Measurements from ENCODE around the gene DAPK2. TPM values are rescaled to one million over a fixed set of nuclear protein-coding genes. Genes with fewer than 3 reads are reported as not detected.
A peak's percentile ranks its signal among the peaks of the same experiment; 100 is the strongest.
"Not testable (repeated sequence)": the region's sequence is repeated elsewhere in the genome, so short reads cannot be mapped to it uniquely, and the experiment has no call there.

DAPK2 gene
- total and polyA plus RNA-seq, 7 experiments from 2014 or later, result 0.46 to 9.3 (median 4.2) TPM; not detected in 3

- Histone ChIP-seq H3K27ac (ENCODE audit: low read depth, low read length) (no peak overlapping the region), H3K27me3 (ENCODE audit: control insufficient read depth in 2 of 2, insufficient read depth in 2 of 2, low read length in 2 of 2) (no peaks in the 10 kb centered on the region), H3K4me1 (ENCODE audit: control insufficient read depth in 2 of 2, insufficient read depth in 2 of 2, low read length in 2 of 2) (peaks cover 20 to 24% of the 10 kb centered on the region in 2 donors), H3K9me3 (ENCODE audit: control insufficient read depth in 2 of 3, low read length in 3 of 3) (no peaks in the 10 kb centered on the region), H3K36me3 (ENCODE audit: control insufficient read depth in 2 of 3, insufficient read depth in 3 of 3, low read length in 3 of 3) (no peaks in the 10 kb centered on the region), H3K4me3 (ENCODE audit: low read length) (no peak overlapping the region)
- no peak overlapping the region for H3K4me3 Mint-ChIP-seq
- CTCF ChIA-PET, result interaction anchor here (0.7 to 0.9 kb wide), 2 partner anchors 24 to 216 kb away, joined by 3 read pairs; no protein-coding TSS in a partner anchor
- no peak for DNase-seq
- H3K9me3 Mint-ChIP-seq, result peaks cover 0 to 21% (median 9%) of the 10 kb centered on the region in 11 donors
- peaks cover 0 to 34% (median 5%) of the 10 kb centered on the region in 5 donors for H3K36me3 Mint-ChIP-seq
- intact Hi-C loops (cut with micrococcal nuclease), result no loop called here
- no peak for ATAC-seq
- POLR2A ChIA-PET, result no interaction called here
- peaks cover 0 to 9% (median 0%) of the 10 kb centered on the region in 5 donors for H3K27me3 Mint-ChIP-seq
- H3K4me1 Mint-ChIP-seq, result peaks cover 24 to 46% (median 30%) of the 10 kb centered on the region in 7 donors
- no peak overlapping the region for H3K27ac Mint-ChIP-seq
Observed at GRCh38 chr15:63968122-63968524, 78.2 kb downstream of the DAPK2 start.

- CTCF ChIA-PET, result interaction anchor here (0.7 to 0.9 kb wide), 2 partner anchors 23 to 216 kb away, joined by 3 read pairs; no protein-coding TSS in a partner anchor
Observed at GRCh38 chr15:63967616-63968015, 78.7 kb downstream of the DAPK2 start.

GRCh38 chr15:63962947-63963721 is 83.2 kb downstream of the DAPK2 start:
- DNase-seq; H3K9me3 ChIP-seq (ENCODE audit: control insufficient read depth in 2 of 3, low read length in 3 of 3); intact Hi-C loops (cut with micrococcal nuclease); H3K27me3 ChIP-seq (ENCODE audit: control insufficient read depth in 2 of 2, insufficient read depth in 2 of 2, low read length in 2 of 2); H3K27ac ChIP-seq (ENCODE audit: low read depth, low read length); H3K4me3 ChIP-seq (ENCODE audit: low read length); H3K4me3 Mint-ChIP-seq; ATAC-seq; CTCF ChIA-PET; POLR2A ChIA-PET; H3K36me3 ChIP-seq (ENCODE audit: control insufficient read depth in 2 of 3, insufficient read depth in 3 of 3, low read length in 3 of 3); H3K4me1 ChIP-seq (ENCODE audit: control insufficient read depth in 2 of 2, insufficient read depth in 2 of 2, low read length in 2 of 2); H3K27ac Mint-ChIP-seq; H3K4me1 Mint-ChIP-seq: not testable (repeated sequence)
- H3K9me3 Mint-ChIP-seq, result peaks cover 0 to 36% (median 9%) of the 10 kb centered on the region in 11 donors
- peaks cover 0 to 45% (median 5%) of the 10 kb centered on the region in 5 donors for H3K36me3 Mint-ChIP-seq
- peaks cover 0 to 35% (median 0%) of the 10 kb centered on the region in 5 donors for H3K27me3 Mint-ChIP-seq

More at GRCh38 chr15:63967616-63968015, 78.7 kb downstream of the DAPK2 start:
- Mint-ChIP-seq H3K4me3 (peak overlapping the region in 1 of 10 donors; percentile 30), H3K4me1 (peaks cover 24 to 46% (median 30%) of the 10 kb centered on the region in 7 donors), H3K36me3 (peaks cover 0 to 34% (median 5%) of the 10 kb centered on the region in 5 donors), H3K27ac (peak overlapping the region in 2 of 9 donors; percentile 43 to 58), H3K27me3 (peaks cover 0 to 9% (median 0%) of the 10 kb centered on the region in 5 donors), H3K9me3 (peaks cover 0 to 21% (median 9%) of the 10 kb centered on the region in 11 donors)
- Histone ChIP-seq H3K27ac (ENCODE audit: low read depth, low read length) (no peak overlapping the region), H3K36me3 (ENCODE audit: control insufficient read depth in 2 of 3, insufficient read depth in 3 of 3, low read length in 3 of 3) (no peaks in the 10 kb centered on the region), H3K27me3 (ENCODE audit: control insufficient read depth in 2 of 2, insufficient read depth in 2 of 2, low read length in 2 of 2) (no peaks in the 10 kb centered on the region), H3K4me3 (ENCODE audit: low read length) (no peak overlapping the region), H3K9me3 (ENCODE audit: control insufficient read depth in 2 of 3, low read length in 3 of 3) (no peaks in the 10 kb centered on the region), H3K4me1 (ENCODE audit: control insufficient read depth in 2 of 2, insufficient read depth in 2 of 2, low read length in 2 of 2) (peaks cover 20 to 24% of the 10 kb centered on the region in 2 donors)
- POLR2A ChIA-PET, result no interaction called here
- intact Hi-C loops (cut with micrococcal nuclease), result no loop called here
- ATAC-seq (no peak), DNase-seq (no peak)

- intact Hi-C loops (cut with micrococcal nuclease), result no loop called here
Observed at GRCh38 chr15:63953524-63953923, 92.8 kb downstream of the DAPK2 start.

GRCh38 chr15:63950911-63951481 is 95.3 kb downstream of the DAPK2 start:
- ATAC-seq, result no peak
- Mint-ChIP-seq H3K27me3 (peaks cover 0 to 25% (median 0%) of the 10 kb centered on the region in 5 donors), H3K4me3 (no peak overlapping the region), H3K36me3 (peaks cover 0 to 24% (median 0%) of the 10 kb centered on the region in 5 donors), H3K27ac (peak overlapping the region in 1 of 9 donors; percentile 31), H3K9me3 (peaks cover 0 to 5% (median 0%) of the 10 kb centered on the region in 11 donors), H3K4me1 (peaks cover 4 to 13% (median 9%) of the 10 kb centered on the region in 7 donors)
- H3K27me3 ChIP-seq (ENCODE audit: control insufficient read depth in 2 of 2, insufficient read depth in 2 of 2, low read length in 2 of 2), result no peaks in the 10 kb centered on the region
- ChIA-PET POLR2A (interaction anchor here (0.7 kb wide), 1 partner anchor 19 kb away, joined by 3 read pairs; no protein-coding TSS in a partner anchor), CTCF (no interaction called here)
- intact Hi-C loops (cut with micrococcal nuclease), result no loop called here
- no peak overlapping the region for H3K27ac ChIP-seq (ENCODE audit: low read depth, low read length)
- no peaks in the 10 kb centered on the region for H3K36me3 ChIP-seq (ENCODE audit: control insufficient read depth in 2 of 3, insufficient read depth in 3 of 3, low read length in 3 of 3)
- DNase-seq, result no peak
- no peak overlapping the region for H3K4me3 ChIP-seq (ENCODE audit: low read length)
- H3K9me3 ChIP-seq (ENCODE audit: control insufficient read depth in 2 of 3, low read length in 3 of 3), result no peaks in the 10 kb centered on the region
- H3K4me1 ChIP-seq (ENCODE audit: control insufficient read depth in 2 of 2, insufficient read depth in 2 of 2, low read length in 2 of 2), result no peaks in the 10 kb centered on the region

More at GRCh38 chr15:63953524-63953923, 92.8 kb downstream of the DAPK2 start:
- H3K4me1 ChIP-seq (ENCODE audit: control insufficient read depth in 2 of 2, insufficient read depth in 2 of 2, low read length in 2 of 2), result no peaks in the 10 kb centered on the region
- ChIA-PET POLR2A (no interaction called here), CTCF (interaction anchor here (1.0 kb wide), 1 partner anchor 9 kb away, joined by 3 read pairs; no protein-coding TSS in a partner anchor)
- Mint-ChIP-seq H3K27me3 (peaks cover 0 to 28% (median 0%) of the 10 kb centered on the region in 5 donors), H3K4me1 (peaks cover 4 to 13% (median 9%) of the 10 kb centered on the region in 7 donors), H3K9me3 (peaks cover 0 to 16% (median 0%) of the 10 kb centered on the region in 11 donors), H3K27ac (peak overlapping the region in 2 of 9 donors; percentile 29 to 54), H3K4me3 (no peak overlapping the region), H3K36me3 (peaks cover 0 to 28% (median 0%) of the 10 kb centered on the region in 5 donors)
- H3K27me3 ChIP-seq (ENCODE audit: control insufficient read depth in 2 of 2, insufficient read depth in 2 of 2, low read length in 2 of 2), result no peaks in the 10 kb centered on the region
- H3K27ac ChIP-seq (ENCODE audit: low read depth, low read length), result no peak overlapping the region
- no peaks in the 10 kb centered on the region for H3K36me3 ChIP-seq (ENCODE audit: control insufficient read depth in 2 of 3, insufficient read depth in 3 of 3, low read length in 3 of 3)
- ATAC-seq (no peak), DNase-seq (no peak)
- H3K4me3 ChIP-seq (ENCODE audit: low read length), result no peak overlapping the region
- no peaks in the 10 kb centered on the region for H3K9me3 ChIP-seq (ENCODE audit: control insufficient read depth in 2 of 3, low read length in 3 of 3)

GRCh38 chr15:63948971-63949370 is 97.3 kb downstream of the DAPK2 start:
- no peak overlapping the region for H3K27ac ChIP-seq (ENCODE audit: low read depth, low read length)
- peaks cover 0 to 6% of the 10 kb centered on the region in 2 donors for H3K4me1 ChIP-seq (ENCODE audit: control insufficient read depth in 2 of 2, insufficient read depth in 2 of 2, low read length in 2 of 2)
- intact Hi-C loops (cut with micrococcal nuclease), result no loop called here
- no peak for DNase-seq
- peaks cover 0 to 6% (median 0%) of the 10 kb centered on the region in 5 donors for H3K27me3 Mint-ChIP-seq
- CTCF ChIA-PET, result no interaction called here
- ATAC-seq, result no peak
- POLR2A ChIA-PET, result no interaction called here
- peaks cover 0 to 2% (median 0%) of the 10 kb centered on the region in 11 donors for H3K9me3 Mint-ChIP-seq
- H3K27ac Mint-ChIP-seq, result no peak overlapping the region
- H3K36me3 Mint-ChIP-seq, result peaks cover 0 to 15% (median 0%) of the 10 kb centered on the region in 5 donors
- H3K36me3 ChIP-seq (ENCODE audit: control insufficient read depth in 2 of 3, insufficient read depth in 3 of 3, low read length in 3 of 3), result no peaks in the 10 kb centered on the region
- no peaks in the 10 kb centered on the region for H3K9me3 ChIP-seq (ENCODE audit: control insufficient read depth in 2 of 3, low read length in 3 of 3)
- H3K4me3 Mint-ChIP-seq, result no peak overlapping the region
- H3K27me3 ChIP-seq (ENCODE audit: control insufficient read depth in 2 of 2, insufficient read depth in 2 of 2, low read length in 2 of 2), result no peaks in the 10 kb centered on the region
- H3K4me3 ChIP-seq (ENCODE audit: low read length), result no peak overlapping the region
- H3K4me1 Mint-ChIP-seq, result peaks cover 7 to 18% (median 16%) of the 10 kb centered on the region in 7 donors

Measured in naive thymus-derived CD4-positive, alpha-beta T cell (primary cell).